Hematopoietic multipotent progenitor cell treated with erythropoietin and hydrocortisone succinate and interleukin-3 and kit ligand, for 15 days (in vitro differentiated cells): ENCODE results near the gene ME3.
"Not testable (repeated sequence)": the region's sequence is repeated elsewhere in the genome, so short reads cannot be mapped to it uniquely, and the experiment has no call there.

Experiments
- DNase-seq: peaks from one replicate; pipeline ENCODE4 v3.0.0-alpha.2; 2015; ENCODE audit warnings: low spot score

Gene ME3

DNA sequence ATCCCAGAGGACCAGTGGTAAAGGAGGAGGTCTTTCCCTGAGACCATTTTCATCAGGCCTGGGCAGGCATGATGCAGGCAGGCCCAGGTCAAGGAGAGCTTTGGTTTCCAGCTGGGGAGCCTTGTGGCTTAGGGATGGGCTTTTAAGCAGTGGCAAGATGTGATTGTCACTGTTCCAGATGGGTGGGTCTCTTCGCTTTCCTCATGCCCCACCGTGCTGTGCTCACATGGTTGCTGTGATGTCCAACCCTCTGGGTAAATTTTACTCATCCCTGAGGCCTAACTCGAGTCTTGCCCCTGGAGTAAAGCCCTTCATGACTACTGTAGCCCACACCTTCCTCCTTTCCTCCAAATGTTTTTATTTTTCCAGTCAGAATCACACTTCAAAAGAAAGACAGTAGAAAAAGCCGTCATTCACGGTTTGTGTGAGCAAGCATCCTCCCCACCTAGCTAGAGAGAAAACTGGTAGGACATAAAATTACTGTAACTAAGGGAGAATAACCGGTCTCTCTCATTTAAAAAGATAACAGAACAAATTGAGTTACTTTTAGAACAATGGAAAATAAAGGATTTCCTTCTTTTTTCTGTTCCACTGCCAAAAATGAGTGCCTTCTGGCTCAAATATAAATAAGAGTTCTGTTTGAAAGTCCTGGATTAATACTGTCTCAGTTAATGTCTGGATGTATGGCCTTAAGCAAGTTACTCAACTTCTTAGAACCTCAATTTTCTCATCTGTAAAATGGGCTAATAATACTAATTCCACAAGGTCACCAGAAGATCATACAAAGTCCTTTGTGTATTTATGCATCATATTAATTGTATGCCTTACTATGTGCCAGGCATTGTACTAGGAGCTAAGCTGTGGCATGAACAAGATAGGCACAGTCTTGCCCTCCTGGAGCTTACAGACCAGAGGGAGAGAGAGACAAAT lies 84.9 kb downstream of the ME3 start:
- no peak for DNase-seq

DNA sequence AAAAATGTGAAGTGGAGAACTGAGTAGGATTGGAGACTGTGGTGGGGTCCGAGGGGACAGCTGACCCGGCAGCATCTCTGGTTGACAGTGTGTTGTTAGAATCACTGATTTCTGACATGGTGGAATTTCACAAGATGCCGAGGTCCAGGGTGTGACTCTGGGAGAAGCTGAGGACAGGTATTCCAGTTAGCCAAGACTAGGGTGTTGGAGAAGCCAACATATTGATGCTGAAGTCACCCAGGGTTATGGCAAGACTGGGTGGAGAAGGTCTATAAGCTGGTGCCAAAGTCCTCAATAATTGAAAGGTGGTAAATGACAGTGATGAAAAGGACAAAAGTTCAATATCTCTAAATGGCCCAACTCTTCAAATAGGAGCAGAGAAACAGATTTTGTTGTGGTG lies 86.1 kb downstream of the ME3 start:
- no peak for DNase-seq

DNA sequence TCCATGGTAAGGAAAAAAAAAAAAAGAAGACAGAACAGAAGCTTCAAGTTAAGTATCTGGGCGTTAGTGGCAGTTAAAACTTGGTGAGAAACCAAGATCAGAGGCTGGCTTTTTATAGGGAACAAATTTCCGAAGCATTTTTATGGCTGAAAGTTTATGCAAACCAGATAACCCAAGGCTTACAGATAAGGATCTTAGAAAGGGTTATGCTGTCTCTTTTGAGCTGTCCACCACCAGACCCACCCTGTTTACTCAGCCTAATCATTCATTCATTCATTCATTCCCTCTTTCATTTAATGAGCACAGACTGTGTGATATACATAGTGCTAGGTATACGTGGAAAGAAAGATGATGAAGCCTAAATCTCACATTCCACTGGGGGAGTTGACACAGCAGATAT lies 89.5 kb downstream of the ME3 start:
- DNase-seq: no peak

DNA sequence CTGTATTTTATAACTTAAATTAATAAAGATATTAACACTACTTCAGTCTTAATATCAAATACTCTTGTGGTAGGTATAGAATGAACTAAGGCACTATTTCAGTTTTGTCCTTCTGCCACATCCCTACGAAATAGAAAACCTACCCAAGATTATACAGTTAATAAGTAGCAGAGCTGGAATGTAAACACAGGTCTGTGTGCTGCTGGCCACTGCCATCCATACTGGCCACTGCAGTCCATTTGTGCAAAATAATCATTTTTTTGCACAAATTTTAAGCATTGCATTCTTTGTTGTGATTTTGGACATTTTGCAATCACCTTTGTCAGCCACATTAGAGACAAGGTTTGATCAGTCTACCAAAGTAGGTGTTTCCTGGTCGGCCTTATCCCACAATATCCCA lies 91.9 kb downstream of the ME3 start:
- DNase-seq: no peak

DNA sequence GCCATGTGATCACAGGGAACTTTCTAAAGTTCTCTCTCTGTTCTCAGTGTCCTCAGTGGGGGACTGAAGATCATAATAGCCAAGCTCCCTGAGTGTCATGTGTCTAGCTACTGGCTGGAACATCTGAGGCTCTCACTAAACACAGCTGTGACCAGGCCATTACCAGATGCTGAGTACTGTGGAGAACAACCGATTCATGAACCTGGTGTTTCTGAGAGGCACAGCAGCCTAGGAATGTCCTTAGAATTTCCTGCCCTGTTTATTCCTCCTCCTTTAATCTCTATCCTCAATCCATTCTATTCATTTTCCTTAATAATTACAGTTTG lies 93.0 kb downstream of the ME3 start:
- DNase-seq: no peak

DNA sequence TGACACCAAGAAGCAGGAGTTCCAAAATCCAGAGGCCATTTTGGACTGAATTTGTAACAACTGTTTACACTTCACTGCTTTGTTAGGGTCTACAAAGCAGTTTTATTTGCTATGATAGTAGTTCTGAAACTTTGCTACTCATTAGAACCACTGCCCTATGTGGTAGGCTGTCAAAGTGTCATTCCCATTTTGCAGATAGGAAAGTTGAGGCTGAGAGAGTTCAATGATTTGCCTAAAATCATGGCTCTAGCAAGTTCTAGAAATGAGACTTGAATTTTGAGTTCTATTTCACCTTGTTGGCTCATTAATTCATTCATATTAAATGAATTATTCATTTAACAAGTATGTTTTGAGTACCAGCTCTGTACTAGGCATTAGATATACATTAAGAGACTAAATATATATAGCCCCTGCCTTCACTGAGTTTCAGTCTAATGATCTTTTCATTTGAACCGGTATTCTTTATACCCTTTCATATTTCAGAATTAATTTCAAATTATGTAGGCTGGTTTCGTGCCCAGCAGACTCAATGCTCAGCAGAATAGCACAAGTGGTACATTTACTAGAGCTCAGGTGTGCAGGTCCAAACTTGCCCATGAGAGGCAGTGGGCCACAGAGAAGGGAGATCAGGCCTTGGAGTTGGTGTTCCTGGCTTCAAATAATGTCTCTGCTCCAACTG lies 93.5 kb downstream of the ME3 start:
- DNase-seq: no peak

DNA sequence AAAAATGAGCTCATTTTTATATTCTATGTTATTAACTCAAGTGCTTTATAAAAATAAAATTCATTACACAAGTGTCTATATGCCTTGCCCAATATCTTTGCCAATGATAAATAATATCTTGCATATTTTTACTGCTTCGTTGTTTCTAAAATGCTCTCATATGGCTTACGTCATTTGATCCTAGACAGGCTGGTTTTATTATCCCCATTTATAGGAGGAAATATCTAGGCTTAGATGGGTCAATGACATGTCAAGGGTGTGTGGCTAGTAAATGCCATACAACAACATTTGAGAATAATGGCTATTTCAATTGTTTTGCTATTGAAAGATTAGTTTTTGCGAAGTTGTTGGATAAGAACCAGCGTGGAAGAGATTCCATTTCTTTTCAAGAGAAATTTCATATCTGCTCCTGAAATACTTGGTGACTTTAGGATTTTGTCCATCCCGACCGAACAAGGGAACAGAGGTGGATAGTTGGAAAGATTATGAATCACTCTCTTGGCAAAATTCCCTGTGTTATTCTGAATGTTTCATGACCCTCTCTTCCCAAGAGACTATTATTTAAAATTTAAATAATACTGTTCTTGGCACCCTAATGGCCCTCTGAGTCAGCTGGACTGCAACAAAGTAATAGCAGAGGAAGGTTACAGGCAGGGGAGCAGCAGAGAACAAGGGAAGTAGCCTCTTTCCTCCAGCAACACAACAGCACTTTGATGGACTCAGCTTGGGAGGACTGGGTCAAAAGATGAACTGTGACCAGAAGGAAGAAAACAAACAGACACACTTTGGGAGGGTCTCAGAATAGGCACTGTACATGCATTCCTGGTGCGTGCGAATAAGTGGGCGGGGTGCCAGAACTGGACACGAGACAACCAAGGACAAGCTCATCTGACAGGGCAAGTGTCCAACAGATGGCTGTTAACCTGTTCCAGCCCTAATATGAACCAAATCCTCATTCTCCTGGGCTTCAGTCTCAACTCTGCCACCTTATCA lies 94.5 kb downstream of the ME3 start:
- DNase-seq: no peak

DNA sequence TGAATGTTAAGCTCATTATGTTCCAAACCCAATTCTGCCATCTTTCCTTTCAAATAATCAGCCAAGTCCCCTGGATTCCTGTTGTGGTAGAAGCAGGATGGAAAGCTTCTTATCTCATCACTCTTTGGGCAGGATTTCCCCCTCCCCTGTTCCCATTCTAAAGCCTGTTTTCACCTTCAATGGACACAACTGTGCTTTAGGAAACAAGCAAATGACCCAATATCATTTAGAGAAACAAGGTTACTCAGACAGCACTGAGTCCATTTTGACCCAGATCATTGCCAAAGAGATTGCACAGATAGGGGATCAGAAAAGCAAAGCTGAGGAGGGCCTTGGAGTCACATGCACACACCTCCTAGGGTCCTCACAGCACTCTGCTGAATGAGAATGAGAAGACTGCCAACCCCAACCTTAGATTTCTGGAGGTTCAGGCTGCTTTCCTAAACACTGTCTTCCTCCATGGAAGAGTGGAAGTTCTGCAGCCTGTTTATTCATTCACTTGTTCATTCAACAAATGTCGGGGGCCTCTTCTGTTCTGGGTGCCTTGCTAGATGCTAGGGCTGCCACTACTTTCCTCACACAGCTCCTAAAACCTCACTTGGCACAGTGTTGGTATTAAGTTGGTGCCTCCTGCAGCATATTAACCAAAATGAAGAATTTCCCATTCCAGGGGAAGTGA lies 95.3 kb downstream of the ME3 start:
- DNase-seq: no peak

DNA sequence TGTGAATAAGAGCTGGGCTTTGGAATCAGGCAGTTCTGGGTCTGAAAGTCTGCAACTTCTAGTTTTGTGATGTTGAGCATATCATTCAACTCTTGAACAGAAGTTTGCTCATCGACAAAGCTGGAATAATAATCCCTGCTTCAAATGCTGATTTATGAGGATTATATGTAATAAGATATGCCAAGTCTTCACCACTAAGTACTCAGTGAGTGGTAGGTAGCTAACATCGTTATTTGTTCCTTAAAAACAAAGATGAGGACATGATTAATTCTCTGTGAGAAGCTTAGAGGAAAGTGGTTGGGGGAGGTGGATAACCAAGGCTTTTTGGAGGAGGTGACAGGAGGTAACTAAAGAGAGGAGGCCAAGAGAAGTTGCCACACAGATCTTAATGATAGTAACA lies 96.5 kb downstream of the ME3 start:
- no peak for DNase-seq

DNA sequence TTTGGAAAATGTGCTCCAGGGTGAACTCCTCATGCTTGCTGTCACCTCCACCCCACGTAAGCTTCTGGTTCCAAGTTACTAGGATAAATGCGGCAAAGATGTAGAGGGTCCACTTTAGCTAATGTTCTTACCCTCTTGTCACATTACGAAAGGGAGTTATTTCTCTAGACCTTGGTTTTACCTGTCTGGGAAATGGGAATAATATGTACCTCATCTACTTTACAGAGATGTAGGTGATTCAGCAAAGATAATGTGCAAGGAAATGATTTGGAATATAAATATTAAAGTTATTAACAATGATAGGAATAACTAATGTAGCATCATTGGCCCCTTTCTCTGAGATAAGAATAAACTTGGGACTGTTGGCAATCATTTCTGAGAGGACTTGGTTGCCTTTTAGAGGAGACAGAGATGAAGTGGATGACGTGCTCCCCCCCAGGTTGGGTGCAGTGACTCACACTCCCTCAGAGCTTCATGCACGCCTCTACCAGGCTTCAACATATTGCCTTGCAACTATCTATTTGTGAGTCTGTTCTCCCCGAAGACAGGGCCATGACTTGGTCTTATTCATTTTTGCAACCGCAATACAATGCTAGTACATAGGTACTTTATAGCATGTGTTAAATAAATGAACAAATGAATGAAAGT lies 97.1 kb downstream of the ME3 start:
- DNase-seq: no peak

DNA sequence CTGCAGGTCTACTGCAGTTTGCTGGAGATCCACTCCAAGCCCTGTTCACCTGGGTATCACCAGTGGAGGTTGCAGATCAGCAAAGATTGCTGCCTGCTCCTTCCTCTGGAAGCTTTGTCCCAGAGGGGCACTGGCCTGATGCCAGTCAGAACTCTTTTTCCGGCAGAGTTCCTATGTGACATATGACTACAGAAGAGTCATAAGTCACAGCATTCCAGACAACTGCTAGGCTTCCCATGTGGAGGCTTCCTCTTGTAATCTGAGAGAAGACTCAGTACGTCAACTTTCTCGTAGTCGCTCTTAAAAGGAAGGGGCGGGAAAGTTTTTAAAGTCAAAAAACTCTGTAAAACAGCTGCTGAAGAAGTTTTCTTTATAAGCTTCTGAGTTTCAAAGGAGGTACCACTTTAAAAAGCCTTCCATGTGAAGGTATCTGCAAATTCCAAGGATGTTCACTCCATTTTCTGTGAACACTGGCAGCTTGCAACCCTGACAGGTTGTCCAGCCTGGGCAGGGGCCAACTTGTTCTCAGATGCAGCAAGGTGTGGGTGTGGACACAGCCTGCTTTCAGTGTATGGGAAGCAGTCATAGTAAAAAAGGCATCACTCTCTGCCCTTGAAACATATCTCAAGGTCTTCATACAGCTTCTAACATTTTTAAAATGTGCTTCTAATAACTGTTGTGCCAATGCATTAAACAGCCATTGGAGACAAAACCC lies 97.8 kb downstream of the ME3 start:
- DNase-seq: no peak

DNA sequence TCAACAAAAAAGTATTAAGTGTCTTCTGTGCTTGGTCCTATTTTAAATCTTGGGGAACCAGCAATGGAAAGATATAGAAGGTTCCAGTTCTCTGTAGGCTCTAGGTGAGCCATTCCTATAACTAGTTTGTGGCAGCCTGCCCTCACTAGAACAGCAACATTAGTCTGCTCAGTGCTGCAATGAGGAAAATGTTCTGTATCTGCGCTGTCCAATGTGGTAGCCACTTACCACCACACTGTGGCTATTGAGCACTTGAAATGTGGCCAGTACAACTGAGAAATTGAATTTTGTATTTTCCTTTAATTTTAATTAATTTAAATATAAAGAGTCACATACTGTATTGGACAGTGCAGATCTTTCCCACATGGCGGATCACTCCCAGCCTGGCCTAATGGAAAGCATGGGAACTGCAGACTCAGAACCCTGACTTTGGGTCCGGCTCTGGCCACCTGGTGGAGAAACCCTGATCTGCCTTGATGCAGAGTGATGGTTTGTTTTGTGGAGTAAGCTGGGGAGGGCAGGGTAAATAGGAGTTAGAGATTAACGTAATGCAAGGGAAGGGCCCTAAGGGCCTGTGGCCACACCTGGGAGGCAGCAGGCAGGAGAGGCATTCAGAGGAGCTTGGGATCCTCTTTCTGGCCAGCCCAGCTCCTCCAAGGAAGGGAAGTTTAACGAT lies 101.0 kb downstream of the ME3 start:
- DNase-seq: peak; percentile 4

DNA sequence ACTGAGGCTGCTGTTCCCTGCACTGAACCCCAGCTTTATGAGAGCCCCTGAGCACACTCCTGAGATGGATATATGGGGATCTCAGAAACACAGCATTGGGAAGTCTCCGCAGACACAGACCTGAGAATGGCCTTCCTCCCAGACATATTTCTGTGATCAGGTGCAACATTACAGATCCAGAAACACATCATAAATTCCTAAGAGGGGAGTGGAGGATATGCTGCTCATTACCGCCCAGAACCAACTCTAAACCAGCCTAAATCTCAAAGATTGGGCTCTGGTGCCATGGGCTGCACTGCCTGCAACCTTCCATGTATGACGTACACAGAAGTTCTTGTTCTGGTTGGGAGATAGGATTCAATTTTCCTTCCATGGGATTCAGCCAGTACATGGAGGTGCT lies 102.0 kb downstream of the ME3 start:
- DNase-seq: no peak

DNA sequence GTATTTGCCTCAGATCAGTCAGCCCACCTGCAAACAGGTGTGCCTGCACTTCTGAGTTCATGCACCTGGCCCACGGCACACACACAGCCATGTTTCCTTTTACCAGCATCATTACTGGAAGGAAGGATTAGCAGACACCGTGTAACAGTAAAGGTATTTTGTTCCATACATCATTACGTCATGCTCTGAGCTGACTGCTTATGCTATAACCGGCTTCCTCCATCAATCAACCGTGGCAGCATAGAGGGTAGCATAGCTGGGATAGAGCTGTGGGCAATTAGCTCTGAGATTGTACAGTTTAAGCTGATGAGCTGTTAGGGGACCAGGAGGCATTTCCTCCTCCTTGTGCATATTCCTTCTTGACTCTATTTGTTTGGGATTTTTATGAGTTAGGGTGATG lies 102.4 kb downstream of the ME3 start:
- no peak for DNase-seq

DNA sequence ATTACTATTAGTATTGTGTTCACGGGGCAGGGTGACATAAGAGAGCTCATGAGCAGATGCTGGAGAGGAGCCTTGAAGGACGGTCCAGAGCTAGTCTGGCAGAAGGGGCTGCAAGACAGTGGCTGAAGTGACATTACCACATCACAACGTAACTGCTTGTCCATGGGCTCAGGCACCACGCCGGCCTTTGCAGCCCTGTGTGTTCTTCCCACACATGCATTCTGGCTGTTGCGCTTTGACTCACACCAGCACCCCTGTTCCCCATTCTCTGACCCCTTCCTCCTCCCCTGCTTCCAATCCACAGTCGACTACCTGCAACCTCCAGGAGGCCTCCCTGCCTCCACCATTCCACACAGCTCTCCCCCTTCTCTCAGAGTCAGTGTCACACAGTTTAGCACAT lies 103.3 kb downstream of the ME3 start:
- DNase-seq: no peak

DNA sequence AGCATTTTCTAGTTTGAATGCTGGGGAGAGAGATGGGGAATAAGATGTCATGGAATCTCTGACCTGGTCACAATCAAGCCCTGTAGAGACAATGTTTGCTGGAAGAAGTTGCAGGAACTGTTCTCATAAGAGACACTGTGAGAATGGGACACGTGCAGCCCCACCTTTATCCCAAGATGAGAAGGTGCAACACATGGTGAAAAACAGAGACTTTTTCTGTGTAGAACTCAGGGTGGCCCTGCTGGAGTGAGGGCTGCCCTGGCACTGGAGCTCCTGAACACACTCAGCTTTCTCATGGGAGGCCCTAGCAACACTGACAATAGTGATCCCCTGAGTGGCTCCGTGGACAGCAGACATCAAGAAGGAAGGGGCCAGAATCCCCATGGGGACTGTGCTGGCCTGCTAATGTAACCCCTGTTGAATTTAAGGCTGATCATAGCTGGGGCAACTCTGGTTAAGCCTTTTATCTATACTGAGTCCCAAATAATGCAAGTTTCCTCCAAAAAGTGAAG lies 106.6 kb downstream of the ME3 start:
- no peak for DNase-seq

DNA sequence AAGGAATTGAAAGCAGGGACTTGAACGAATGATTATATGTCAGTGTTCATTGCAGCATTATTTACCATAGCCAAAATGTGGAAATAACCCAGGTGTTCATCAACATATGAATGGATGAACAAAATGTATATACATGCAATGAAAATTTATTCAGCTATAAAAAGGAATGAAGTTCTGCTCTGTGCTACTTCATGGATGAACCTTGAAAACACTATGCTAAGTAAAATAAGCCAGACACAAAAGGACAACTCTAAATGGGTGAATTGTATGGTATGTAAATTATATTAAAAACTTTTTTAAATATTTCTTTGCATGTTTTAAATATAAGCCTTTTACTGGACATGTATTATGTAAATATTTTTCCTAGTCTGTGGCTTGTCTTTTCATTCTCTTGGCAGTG lies 107.0 kb downstream of the ME3 start:
- no peak for DNase-seq

DNA sequence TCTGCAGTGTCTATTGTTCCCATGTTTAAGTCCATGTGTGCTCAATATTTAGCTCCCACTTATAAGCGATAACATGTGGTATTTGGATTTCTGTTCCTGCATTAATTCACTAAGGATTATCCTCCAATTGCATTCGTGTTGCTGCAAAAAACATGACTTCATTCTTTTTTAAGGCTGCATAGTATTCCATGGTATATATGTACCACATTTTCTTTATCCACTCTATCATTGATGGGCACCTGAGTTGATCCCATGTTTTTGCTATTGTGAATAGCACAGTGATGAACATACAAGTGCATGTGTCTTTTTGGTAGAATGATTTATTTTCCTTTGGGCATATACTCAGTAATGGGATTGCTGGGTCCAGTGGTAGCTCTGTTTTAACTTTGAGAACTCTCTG lies 109.6 kb downstream of the ME3 start:
- not testable (repeated sequence) for DNase-seq

DNA sequence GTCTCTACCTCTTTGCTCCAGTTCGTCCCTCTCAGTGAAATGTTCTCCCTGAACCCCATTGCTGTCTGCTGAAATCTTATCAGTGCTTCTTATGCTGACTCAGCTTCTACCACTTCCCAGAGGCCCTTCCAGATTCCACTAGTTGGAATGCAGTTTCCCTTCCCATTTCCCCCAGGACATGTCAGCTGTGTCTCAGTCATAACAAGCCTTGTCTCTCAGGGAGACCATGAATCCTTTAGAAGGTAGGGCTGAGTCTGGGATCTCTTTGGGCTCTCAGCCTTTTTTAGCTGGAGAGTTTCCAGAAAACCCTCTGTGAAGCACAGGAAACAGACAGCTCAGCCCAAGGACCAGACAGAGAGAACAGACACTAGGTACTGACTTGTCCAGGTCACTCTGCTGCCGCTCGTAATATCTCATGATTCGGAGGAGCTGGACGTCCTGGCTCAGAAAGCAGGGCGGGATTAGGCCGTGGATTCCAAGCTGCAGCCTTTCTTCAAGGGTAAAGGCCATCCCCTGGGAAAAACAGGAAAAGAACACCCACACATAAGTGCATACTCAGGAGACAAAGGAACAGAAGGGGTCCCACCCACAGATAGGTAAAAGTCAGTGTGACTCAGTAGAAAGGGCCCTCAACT lies 113.0 kb downstream of the ME3 start:
- DNase-seq: no peak
